ENCODE measurements around the gene HSD17B1. TPM values are rescaled to one million over a fixed set of nuclear protein-coding genes. Genes with fewer than 3 reads are reported as not detected.

The HSD17B1 gene
- total RNA-seq, 4 donors from 2014 or later: 0.33 to 0.66 (median 0.47) TPM; not detected in 1

DNA sequence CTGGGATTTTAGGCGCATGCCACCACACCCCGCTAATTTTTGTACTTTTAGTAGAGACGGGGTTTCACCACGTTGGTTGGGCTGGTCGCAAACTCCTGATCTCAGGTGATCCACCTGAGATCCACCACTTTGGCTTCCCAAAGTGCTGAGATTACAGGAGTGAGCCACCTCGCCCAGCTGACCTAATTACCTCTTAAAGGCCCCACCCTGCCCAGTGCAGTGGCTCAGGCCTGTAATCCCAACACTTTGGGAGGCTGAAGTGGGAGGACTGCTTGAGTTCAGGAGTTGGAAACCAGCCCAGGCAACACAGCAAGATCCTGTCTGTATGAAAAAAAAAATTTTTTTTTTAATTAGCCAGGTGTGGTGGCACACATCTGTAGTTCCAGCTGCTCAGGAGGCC is 6.4 kb downstream of the HSD17B1 start:
- peaks cover 26 to 29% of the 10 kb centered on the region in 2 donors for H3K4me1 ChIP-seq
- intact Hi-C loops (cut with DNase I; ENCODE audit: low total_unique reads): no loop called here
- no peak overlapping the region for H3K27ac ChIP-seq

DNA sequence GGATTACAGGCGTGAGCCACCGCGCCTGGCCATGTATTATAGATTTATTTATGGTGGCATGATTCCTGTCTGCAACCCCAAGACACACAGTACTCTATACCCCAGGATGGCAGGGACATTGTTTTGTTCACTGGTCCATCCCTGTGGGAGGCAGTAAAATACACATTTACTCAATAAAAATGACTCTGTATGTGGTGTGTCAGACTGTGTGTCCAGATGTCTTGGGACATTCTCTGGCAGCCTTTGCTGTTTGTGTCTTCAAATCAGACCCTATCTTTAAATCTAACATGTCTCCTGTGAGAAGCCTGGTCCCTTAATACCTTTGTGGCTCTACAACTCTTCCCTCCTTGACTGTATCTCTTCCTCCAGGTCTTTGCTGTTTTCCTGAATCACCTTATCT is 7.5 kb downstream of the HSD17B1 start:
- Histone ChIP-seq H3K9me3 (no peaks in the 10 kb centered on the region), H3K27ac (peak overlapping the region in 2 of 4 donors; percentile 14 to 31), H3K36me3 (peaks cover 0 to 10% of the 10 kb centered on the region in 2 donors), H3K27me3 (no peaks in the 10 kb centered on the region), H3K4me1 (peaks cover 21 to 25% of the 10 kb centered on the region in 2 donors), H3K4me3 (no peak overlapping the region)
- TF ChIP-seq, protein P1, sequence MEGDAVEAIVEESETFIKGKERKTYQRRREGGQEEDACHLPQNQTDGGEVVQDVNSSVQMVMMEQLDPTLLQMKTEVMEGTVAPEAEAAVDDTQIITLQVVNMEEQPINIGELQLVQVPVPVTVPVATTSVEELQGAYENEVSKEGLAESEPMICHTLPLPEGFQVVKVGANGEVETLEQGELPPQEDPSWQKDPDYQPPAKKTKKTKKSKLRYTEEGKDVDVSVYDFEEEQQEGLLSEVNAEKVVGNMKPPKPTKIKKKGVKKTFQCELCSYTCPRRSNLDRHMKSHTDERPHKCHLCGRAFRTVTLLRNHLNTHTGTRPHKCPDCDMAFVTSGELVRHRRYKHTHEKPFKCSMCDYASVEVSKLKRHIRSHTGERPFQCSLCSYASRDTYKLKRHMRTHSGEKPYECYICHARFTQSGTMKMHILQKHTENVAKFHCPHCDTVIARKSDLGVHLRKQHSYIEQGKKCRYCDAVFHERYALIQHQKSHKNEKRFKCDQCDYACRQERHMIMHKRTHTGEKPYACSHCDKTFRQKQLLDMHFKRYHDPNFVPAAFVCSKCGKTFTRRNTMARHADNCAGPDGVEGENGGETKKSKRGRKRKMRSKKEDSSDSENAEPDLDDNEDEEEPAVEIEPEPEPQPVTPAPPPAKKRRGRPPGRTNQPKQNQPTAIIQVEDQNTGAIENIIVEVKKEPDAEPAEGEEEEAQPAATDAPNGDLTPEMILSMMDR (IDR thresholded peaks at IDR 0.05 in 4 of 5, conservative IDR thresholded peaks at IDR 0.05 in 1 of 5): no peak
- no peak for TF ChIP-seq POLR2A (IDR thresholded peaks at IDR 0.05)
- DNase-seq (no peak), ATAC-seq (no peak)
- in situ Hi-C loops (cut with MboI; ENCODE audit: low sequenced_read_pairs in 4 of 4) (no loop called here), intact Hi-C loops (cut with DNase I; ENCODE audit: low total_unique reads) (no loop called here)

More for the DNA sequence above, 6.4 kb downstream of the HSD17B1 start:
- Histone ChIP-seq H3K36me3 (no peaks in the 10 kb centered on the region), H3K4me3 (no peak overlapping the region), H3K27me3 (no peaks in the 10 kb centered on the region), H3K9me3 (no peaks in the 10 kb centered on the region)
- no peak for ATAC-seq
- in situ Hi-C loops (cut with MboI; ENCODE audit: low sequenced_read_pairs in 4 of 4): no loop called here
- DNase-seq: no peak
- TF ChIP-seq, protein P1 (IDR thresholded peaks at IDR 0.05 in 4 of 5, conservative IDR thresholded peaks at IDR 0.05 in 1 of 5): no peak
- no peak for TF ChIP-seq POLR2A (IDR thresholded peaks at IDR 0.05)

DNA sequence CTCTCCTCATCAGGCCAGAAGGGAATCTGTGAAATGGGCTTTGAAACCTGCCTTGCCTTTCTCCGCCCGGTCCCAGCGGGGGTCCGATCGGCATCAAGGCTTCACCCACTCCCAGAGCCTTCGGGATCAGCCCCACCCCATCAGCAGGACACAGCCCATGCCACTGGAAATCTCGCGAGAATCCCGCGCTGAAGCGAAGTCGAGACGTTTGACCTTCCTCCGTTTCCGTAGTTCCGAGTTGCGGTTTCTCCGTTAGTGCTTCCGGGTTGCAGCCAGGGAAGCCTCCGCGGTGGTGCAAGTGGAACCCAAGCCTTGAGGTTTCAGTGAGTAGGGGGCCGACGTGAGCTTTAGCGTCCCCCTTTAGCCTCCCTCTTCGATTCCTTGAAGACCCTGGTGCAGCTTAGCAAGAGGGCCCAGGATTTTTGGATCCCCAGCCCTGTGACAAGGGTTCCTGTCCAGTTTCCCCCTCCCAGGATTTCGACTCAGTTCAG is 9.2 kb downstream of the HSD17B1 start, which contains the start of gene COASY:
TSS of gene COASY (plus strand) at position 252 of the 491 bp plus-strand sequence. CDS start 475 bp downstream, outside the sequence.
- TF ChIP-seq POLR2A (IDR thresholded peaks at IDR 0.05): peak; percentile 45 to 70
- TF ChIP-seq, protein P1 (IDR thresholded peaks at IDR 0.05 in 4 of 5, conservative IDR thresholded peaks at IDR 0.05 in 1 of 5): no peak
- H3K27ac ChIP-seq: peak within 1 kb of the TSS; percentile 88 to 89 (median 88)
- H3K36me3 ChIP-seq: peaks cover 0 to 20% of the 10 kb centered on the region in 2 donors
- intact Hi-C loops (cut with DNase I; ENCODE audit: low total_unique reads) (no loop called here), in situ Hi-C loops (cut with MboI; ENCODE audit: low sequenced_read_pairs in 4 of 4) (no loop called here)
- no peaks in the 10 kb centered on the region for H3K9me3 ChIP-seq
- peak within 1 kb of the TSS; percentile 83 to 99 (median 94) for H3K4me3 ChIP-seq
- H3K4me1 ChIP-seq: peaks cover 27 to 30% of the 10 kb centered on the region in 2 donors
- H3K27me3 ChIP-seq: no peaks in the 10 kb centered on the region
- ATAC-seq: peak; percentile 83 to 86
- DNase-seq: peak; percentile 91 to 94

DNA sequence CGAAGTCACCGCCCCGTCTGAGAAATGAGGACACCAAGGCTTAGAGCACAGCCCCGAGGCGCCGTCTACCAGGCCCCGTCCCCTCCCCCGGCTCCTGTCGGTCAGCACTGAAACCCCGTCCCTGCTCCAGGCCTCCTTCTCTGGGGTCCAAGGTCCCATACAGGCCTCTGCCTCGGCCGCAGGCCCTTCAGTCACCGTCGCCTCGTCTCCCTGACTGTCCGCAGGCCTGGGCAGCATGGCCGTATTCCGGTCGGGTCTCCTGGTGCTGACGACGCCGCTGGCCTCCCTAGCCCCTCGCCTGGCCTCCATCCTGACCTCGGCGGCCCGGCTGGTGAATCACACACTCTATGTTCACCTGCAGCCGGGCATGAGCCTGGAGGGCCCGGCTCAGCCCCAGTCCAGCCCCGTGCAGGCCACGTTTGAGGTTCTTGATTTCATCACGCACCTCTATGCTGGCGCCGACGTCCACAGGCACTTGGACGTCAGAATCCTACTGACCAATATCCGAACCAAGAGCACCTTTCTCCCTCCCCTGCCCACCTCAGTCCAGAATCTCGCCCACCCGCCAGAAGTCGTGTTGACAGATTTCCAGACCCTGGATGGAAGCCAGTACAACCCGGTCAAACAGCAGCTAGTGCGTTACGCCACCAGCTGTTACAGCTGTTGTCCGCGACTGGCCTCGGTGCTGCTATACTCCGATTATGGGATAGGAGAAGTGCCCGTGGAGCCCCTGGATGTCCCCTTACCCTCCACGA is 9.8 kb downstream of the HSD17B1 start:
- in situ Hi-C loops (cut with MboI; ENCODE audit: low sequenced_read_pairs in 4 of 4) (no loop called here), intact Hi-C loops (cut with DNase I; ENCODE audit: low total_unique reads) (no loop called here)
- peaks cover 28 to 31% of the 10 kb centered on the region in 2 donors for H3K4me1 ChIP-seq
- no peaks in the 10 kb centered on the region for H3K27me3 ChIP-seq
- no peak for DNase-seq
- no peak for TF ChIP-seq POLR2A (IDR thresholded peaks at IDR 0.05)
- TF ChIP-seq, protein P1 (IDR thresholded peaks at IDR 0.05 in 4 of 5, conservative IDR thresholded peaks at IDR 0.05 in 1 of 5): no peak
- peak in 1 of 2 donors; percentile 9 for ATAC-seq
- no peaks in the 10 kb centered on the region for H3K9me3 ChIP-seq
- peak overlapping the region; percentile 83 to 99 (median 94) for H3K4me3 ChIP-seq
- H3K27ac ChIP-seq: peak overlapping the region; percentile 88 to 89 (median 88)
- peaks cover 0 to 20% of the 10 kb centered on the region in 2 donors for H3K36me3 ChIP-seq
